Body of pancreas (tissue), 4 donors: ENCODE measurements around the gene DOCK2.

Source experiments
- POLR2A ChIP-seq, 3 donors: fragments of 450-650 bp; IDR thresholded peaks; one replicate each; pipeline ENCODE4 v1.6.1; 2016; ENCODE audit warnings: antibody characterized with exemption in 3 of 3, mild to moderate bottlenecking in 2 of 3
- TF ChIP-seq, protein P1 (sequence below), 7 experiments: fragments of 450-650 bp in 4 of 7; fragments of 200-600 bp in 3 of 7; sonication (generic) in 3 of 7; IDR thresholded peaks; one replicate each; pipeline ENCODE4 v1.5.1; 2016 to 2019; ENCODE audit warnings: antibody characterized with exemption in 7 of 7

DNA sequence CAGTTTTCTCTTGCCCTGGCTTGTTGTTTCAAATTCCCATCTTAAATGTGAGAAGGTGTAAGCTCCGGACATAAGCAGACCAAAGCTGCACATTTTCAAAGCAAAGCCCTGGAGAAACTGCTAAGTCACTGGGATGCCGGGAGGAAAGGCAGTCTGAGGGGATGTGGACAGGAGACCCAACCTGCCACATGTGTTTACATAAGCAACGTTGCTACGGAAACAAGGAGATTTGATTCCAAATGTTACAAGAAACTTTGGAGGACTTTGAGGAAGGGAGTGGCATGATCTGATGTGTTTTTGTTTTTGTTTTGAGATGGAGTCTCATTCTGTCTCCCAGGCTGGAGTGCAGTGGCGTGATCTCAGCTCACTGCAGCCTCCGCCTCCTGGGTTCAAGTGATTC lies 368.9 kb downstream of the DOCK2 start:
- TF ChIP-seq, protein P1, sequence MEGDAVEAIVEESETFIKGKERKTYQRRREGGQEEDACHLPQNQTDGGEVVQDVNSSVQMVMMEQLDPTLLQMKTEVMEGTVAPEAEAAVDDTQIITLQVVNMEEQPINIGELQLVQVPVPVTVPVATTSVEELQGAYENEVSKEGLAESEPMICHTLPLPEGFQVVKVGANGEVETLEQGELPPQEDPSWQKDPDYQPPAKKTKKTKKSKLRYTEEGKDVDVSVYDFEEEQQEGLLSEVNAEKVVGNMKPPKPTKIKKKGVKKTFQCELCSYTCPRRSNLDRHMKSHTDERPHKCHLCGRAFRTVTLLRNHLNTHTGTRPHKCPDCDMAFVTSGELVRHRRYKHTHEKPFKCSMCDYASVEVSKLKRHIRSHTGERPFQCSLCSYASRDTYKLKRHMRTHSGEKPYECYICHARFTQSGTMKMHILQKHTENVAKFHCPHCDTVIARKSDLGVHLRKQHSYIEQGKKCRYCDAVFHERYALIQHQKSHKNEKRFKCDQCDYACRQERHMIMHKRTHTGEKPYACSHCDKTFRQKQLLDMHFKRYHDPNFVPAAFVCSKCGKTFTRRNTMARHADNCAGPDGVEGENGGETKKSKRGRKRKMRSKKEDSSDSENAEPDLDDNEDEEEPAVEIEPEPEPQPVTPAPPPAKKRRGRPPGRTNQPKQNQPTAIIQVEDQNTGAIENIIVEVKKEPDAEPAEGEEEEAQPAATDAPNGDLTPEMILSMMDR (IDR thresholded peaks at IDR 0.05), result no peak
- no peak for TF ChIP-seq POLR2A (IDR thresholded peaks at IDR 0.05)
